Activated CD8-positive, alpha-beta memory T cell treated with anti-CD3 and anti-CD28 coated beads for 4 hours (primary cell): ENCODE measurements around the gene CPB1.

Experiments
- DNase-seq, 2 donors: peaks; one replicate each; pipeline ENCODE4 v3.0.0-alpha.2; 2020; ENCODE audit warnings: low read depth in 2 of 2

The CPB1 gene

DNA sequence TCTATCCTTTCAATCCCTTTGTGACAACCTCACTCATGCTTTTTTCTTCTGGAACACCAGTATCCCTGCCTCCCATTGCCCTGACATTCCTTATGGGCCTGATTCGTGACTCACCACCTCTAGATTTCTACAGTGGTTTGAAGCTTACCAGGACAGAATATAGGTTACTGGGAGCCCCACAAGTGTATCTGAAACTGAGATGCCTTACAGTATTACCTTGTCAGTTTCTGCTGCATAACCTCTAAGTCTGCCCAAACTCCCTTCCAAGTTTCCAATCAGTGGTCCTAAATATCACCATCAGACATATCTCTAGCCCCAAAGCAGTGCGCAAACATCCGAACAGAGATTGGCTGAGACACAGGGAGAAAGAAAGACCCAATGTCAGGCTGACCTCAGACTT, 5.6 kb downstream of the CPB1 start:
- no peak for DNase-seq

DNA sequence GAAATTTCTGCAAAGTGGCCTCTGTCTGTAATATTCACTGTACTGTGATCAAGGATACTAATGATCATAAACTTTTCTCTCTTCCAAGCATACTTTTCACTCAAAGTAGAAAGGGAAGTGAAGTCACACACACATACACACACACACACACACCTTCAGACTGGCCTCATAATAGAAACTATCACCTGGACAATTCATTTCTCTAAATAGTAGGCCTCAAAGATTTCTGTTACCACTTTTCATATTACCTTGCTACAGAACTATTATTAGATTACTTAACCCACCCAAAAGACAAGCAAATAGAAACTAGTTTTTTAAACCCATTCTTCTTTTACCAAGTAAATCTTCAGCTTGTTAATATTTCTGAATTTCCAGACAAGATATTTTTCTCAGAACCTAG, 12.2 kb downstream of the CPB1 start:
- DNase-seq = no peak

DNA sequence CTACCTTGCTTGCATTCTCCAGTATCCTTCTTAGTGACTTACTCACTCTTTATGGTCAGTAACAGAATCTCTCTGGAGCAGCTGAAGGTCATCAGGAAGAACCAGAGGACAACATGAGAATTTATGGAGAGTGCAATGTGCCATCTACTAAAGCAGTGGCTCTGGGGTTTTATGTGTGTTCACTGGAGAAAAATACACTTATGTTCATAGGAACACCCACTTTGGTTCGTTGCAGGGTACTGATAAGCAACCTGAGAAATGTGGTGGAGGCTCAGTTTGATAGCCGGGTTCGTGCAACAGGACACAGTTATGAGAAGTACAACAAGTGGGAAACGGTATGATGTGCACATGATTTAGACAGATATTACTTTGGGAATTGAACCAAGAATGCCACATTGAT, 12.8 kb downstream of the CPB1 start:
- no peak for DNase-seq

DNA sequence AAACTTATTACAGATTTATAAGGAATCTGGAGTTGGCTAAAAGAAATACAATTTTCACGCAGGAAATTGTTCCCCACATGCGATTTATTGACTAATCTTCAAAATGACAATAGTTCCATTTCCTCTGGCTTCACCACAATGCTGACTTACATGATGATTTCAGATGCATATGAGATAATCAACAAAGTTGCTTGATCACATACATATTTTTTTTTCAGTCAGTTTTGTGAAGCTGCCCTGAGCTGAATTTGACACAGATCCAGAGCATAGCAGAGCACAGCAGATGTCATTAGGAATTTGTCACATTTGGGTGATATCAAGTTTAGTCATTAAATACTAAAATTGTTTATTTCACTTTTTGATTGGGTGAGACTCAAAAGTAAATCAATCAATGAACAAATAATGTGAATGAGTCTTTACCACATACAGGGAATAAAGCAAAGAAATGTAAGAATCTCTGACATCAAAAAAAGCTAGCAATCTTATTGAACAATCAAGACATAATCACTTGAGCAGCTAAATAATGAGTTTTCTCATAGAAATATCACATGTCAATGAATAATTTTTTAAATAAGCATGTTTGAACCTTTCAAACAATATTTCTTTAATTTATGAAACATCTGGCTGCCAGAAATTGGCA, 18.3 kb downstream of the CPB1 start:
- DNase-seq = no peak

DNA sequence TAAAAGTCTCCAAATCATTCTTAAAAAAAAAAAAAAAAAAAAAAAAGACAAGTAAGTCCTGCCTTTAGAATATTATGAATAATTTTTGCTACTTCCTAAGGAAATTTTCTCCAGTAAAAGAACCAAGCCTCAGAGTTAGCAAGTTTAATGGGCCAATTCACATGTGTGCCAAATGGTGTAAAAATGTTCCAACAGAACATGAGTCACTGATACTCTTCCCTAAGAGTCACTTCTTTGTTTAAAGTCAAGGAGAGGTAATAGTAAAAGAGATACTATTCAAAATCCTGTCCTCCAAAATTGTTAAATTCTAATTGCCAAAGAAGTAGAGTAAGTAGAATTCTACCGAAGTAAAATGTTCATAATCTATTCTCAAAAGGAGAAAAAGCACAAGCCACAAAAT, 19.7 kb downstream of the CPB1 start:
- DNase-seq = no peak

DNA sequence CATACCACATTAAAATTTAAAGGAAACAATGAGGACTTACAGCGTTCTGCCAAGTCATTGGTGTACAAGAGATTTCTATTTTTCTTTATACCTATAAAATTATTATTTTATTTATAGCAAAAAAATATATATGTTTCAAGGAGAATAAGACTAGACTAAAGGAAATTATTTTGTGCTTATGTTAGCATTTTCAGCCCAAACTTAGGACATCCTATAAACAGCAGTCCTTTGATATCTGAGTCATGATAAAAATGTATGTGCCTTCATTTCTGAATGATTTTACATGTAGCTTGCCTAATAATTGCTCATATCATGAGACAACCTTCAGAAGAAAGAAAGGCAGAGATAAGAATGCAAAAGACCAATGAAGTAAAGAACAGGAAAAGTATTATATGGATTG, 20.8 kb downstream of the CPB1 start:
- DNase-seq = no peak

DNA sequence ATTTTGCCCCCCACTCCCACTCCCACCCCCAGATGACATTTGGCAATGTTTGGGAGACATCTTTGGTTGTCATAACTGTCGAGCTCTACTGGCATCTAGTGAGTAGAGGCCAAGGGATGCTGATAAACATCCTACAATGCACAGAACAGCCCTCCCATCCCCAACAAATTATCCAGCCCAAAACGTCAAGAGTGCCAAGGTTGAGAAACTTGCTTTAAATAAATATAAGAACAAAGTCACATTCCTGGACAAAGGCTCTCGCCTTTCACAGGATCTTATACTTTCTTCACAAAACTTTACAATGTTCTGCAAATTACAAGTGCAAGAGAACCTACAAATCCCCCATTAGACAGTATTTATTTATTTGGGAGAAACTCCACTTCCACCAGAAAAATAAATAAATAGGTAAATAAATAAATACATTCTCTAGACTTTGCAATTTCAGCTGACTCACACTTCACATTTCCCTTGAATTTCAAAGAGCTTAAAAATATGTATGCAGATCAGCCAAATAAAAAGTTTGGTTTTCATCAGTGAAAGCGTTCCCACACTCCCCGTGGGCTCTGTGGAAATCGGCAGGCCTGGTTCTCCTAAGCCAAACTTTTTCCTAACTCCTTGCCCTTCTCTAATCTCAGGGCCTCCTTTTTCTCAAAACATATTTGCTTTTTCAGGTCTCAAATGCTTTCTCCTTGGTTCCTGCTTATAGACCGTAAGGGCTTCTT, 24.8 kb downstream of the CPB1 start:
- DNase-seq = no peak

DNA sequence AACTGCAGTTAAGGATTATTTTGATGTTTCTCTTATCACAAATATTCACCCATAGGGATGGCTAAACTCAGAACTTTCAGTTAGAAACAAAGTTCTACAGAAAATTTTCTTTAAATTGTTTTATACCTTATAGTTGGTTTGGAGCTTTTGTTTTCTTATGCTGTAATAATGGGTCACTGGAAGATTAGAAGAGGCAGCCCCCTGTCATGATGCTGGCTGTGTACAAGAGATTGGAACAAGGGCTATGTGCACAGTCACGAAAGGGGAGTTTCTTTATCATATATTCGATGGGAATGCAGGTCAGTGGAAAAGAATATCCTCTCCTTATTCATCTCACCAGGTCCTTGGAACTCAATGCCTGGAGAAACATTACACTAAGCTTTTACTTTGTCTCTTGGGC, 25.5 kb downstream of the CPB1 start:
- no peak for DNase-seq

DNA sequence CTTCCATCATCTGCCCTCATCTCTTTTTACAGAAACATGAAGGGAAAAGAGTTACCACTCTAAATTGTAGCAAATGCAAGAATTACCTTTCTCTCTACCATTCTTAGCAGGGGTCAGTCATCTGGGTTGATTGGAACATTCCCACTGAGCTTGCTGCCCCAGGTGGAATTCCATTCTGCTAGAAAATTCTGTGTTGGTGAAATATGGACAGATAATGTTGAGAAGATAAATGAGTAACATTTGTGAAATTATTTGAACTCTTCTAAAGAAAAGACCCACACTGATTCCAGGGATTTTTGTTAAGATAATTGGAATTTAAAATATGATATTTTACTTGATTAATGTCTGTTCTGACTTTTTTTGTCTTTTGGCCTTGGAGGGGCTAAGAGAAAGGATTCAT, 26.4 kb downstream of the CPB1 start:
- DNase-seq = no peak

DNA sequence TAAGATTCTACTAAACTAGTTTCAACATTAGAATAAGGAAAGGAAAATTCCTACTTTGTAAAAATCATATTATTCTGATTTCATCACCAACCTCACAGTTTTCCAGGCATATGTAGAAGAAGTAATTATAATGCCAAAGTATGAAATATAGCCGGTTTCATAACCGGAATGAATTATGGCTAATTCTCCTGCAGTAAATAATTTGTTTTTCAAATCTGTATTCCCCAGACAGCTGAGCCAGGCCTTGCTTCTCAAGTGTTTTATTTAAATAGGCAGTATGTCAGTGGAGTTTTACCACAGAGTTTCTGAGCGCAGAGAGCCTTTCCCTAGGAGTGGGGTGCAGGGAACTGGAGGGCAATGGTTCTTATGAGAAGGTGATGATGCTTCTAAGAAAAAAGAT, 28.8 kb downstream of the CPB1 start:
- DNase-seq = no peak

DNA sequence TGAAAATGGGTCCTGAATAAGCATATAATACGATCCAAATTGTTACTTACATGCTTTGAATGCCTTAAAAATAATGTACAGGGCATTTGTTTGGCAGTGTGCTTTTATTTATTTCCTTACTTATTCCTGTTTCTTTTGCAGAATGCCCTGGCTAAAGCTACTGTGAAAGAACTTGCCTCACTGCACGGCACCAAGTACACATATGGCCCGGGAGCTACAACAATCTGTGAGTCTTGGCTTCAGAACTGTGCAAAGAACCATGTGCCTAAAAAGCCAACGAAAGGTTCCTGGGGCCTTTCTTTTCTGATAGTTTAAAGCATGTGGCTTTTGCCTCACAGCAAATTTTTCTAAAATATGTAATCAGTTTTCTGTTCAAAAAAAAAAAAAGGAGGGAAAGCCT, 29.7 kb downstream of the CPB1 start:
- no peak for DNase-seq

DNA sequence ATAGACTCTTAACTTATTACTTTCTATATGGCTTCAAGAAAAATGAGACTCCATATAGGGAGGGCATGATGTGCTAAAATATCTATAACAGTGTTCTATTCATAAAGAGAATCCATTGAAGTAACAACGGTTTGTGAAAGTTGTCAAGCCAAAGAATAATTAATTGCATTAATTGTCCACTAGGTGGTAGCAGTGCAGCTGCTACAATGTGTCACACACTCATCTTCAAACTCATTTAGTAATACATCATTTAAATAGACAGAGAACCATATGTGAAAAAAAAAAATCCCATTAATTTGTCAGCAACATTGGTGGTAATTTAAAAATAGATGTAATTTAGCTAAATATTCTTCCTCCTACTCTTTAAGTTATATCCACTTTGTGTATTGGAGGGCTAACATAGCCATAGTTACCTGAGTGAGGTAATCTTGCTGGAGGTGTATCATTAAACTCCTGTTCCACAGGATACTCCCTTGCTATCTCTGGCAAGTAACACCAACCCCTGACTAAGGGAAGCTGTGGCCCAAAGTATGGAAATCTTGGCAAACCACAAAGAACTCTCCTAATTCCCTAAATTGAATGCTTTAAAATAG, 33.8 kb downstream of the CPB1 start:
- DNase-seq = no peak

DNA sequence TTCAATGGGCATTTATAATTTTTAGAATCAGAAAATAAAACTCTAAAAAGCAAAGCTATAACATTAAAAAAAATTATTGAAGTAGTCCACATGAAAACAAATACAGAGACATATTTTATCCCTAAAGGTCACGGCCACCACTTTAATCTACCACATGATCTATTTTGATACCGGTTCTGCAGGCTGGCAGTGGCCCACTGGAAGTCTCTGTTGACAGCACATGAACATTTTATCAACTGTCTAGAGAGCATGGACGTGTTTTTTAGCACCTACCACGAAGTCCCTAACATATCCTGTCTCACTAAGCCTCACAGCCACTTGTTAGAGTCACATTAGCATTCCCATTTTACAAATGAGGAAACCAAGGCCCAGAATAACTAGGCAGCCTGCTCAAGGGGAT, 35.7 kb downstream of the CPB1 start:
- no peak for DNase-seq

DNA sequence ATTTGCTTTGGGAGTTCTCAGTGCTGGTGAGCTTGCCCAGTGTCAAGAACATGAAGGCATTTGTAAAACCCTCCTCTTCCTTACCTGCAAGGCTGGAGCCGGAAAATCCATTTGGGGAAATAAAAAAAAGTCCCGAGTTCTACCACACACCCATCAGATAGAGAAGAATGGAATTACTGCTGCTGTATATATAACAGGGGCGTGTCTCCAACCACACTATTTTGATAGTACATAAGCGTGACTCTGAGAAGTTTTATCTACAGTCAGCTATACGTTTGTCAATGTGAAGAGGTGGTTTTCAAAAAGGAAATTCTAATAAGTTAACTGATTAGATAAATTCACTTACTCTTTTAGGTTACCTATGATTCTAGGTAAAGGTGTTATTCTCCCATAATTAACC, 36.2 kb downstream of the CPB1 start:
- DNase-seq = no peak

DNA sequence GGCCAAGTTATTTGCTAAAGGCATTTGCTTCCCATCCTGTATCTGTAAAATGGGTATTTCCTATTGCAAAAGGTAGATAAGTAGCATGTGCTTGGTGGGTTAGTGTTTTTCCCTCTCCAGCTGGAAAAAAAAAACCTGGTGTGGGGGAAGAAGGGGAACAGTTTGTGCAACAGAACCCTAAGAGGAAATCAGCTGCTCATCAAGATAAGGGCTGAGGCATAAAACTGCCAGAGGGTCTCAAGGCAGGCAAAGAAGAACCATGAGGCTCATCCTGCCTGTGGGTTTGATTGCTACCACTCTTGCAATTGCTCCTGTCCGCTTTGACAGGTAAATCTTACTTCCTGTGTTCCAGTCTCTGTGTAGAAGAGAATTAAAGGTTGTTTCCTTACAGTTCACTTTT, 37.4 kb downstream of the CPB1 start, which contains the start of gene CPA3:
Gene CPA3, plus strand, starts transcription at position 248 of the 400 bp plus-strand sequence. Its CDS starts 12 bp downstream, at position 260.
- no peak for DNase-seq

DNA sequence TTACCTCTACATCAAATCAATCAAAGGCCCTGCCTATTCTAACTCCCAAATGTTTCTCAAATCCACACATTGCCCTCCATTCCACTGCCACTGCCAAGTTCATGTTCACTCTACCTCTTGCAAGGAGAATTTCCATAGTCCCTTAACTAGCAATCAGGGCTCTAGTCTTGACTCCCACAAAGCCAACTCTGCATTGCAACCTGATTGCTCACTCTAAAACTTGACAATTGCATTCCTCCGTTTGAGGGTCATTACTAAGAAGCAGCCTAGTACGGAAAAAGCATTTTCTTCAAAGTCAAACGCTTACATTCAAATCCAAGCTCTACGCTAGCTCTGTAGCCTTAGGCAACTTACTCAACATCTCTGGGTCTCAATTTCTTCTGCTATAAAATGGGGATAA, 38.6 kb downstream of the CPB1 start:
- DNase-seq = no peak

DNA sequence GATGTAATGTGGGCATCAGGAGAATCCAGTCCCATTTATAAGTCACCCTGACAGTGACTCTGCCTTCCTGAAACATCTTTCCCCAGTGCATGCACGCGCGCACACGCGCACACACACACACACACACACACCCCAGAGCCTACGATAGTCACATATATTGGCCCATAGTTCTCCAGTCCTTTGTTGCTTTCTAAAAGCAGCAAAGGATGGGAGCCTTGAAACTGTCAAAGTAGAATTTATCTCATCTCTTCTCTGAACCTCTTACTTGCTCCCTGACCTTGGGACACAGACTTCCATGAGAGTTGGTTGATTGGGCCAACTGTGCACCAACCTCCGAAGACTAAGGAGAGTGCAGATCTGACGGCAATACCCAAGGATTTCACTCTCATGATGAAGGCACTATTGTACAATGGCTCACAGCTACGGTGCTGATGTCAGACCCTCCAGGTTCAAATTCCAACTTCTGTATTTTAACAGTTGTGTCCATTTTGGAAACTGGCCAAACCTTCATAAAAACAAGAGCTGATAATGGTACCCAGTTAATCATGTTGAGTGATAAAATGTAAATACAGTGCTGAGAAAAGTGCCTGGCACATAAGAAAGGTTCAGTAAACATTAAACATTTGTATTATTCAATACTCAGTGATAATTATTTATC, 45.8 kb downstream of the CPB1 start:
- DNase-seq = no peak

DNA sequence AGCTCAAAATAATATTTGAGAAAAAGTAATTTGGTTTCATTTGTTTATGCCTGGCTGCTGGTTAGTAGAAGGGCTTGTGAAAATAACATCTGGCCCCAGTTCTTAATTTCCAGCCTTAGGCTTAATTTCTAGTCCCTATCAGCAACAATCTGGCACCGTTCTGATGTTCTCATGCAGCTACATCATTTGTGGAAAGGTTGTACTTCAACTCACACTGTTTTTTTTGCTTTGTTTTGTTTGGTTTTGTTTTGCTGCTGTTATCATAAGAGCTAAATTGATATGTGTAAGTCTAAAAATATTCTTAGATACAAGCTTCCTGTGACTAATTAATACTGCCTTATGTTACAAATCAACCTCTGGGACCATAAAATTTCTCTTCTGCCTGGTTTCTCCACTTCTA, 46.4 kb downstream of the CPB1 start:
- DNase-seq = no peak

DNA sequence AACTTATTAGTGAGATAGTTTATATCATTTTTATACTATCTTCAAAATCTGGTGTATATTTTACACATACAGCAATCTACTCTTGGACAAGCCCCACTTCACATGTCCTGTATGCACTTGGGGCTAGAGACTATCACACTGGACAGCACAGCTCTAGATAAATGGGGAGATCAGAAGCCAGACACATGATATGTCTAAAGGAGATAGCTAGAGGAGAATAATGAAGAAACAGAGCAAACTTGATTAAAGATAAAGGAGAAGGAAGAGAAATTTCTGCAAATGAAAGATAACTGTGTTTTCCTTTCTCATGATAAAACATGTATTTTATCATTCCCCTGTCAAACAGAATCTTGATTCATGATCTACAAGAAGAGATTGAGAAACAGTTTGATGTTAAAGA, 50.5 kb downstream of the CPB1 start:
- no peak for DNase-seq

DNA sequence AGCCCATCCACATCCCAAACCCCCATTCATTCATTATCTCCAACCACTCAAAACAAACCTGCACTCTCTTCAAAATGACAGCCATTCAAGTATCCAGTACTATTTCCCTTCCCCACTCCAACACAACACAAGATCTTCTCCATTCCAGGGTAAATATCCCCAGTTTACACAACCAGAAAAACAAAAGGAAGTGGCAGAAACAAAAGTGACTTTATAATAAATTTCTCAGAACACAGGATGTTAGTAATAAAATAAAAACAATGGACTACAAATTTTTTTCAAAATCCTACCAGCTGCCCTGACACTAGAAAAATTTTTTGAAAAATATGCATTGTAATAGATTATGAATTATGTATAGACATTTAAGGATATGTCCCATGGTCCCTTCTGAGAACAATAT, 51.6 kb downstream of the CPB1 start:
- no peak for DNase-seq

DNA sequence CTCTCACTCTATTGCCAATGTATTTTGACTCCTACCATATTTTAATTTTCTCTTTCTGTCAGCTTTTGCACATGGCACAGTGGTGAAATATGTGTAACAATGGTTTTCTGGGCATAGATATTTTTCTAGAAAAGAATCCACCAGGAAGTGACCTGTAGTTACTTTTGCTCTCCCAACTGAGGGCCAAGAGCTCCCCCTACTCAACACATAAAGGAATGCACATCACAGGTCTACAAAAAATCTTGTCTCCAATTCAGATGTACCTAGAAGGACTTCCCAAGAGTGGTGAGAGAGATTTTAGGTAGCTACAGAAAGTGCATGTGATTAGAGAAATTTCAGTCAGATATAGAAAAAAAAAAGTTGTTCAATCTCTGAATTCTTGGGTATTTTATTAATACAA, 53.1 kb downstream of the CPB1 start:
- DNase-seq = no peak

DNA sequence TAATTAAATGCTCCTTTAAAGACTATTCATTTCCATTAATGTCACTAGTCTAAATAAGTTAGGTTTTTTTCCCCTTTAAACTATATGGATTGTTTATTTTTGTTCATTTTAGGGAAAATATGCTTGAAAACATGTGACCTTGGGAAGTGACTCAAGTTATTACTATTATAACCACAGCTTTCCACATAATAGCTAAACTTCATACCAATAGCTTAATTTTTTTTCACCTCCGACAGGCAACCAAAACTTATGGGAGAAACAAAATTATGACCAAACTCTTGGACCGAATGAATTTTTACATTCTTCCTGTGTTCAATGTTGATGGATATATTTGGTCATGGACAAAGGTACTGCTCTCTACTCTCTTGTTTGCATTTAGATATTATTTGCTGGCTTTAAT, 53.7 kb downstream of the CPB1 start:
- no peak for DNase-seq

DNA sequence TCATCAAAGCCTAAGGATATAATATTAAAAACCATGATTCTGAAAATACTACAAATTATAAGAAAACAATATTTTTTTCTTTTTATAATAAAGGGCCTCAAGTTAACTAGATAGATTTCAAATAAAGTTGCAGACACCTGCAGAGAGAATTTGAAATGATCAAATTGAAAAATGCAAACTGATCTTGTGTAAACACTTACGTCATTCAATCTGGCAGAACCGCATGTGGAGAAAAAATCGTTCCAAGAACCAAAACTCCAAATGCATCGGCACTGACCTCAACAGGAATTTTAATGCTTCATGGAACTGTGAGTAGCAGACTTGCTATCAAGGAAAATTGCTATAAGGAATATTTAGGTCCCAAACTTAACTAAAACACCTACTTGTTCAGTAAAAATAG, 54.7 kb downstream of the CPB1 start:
- no peak for DNase-seq
